ENCODE results near the gene TTC39C.

DNA sequence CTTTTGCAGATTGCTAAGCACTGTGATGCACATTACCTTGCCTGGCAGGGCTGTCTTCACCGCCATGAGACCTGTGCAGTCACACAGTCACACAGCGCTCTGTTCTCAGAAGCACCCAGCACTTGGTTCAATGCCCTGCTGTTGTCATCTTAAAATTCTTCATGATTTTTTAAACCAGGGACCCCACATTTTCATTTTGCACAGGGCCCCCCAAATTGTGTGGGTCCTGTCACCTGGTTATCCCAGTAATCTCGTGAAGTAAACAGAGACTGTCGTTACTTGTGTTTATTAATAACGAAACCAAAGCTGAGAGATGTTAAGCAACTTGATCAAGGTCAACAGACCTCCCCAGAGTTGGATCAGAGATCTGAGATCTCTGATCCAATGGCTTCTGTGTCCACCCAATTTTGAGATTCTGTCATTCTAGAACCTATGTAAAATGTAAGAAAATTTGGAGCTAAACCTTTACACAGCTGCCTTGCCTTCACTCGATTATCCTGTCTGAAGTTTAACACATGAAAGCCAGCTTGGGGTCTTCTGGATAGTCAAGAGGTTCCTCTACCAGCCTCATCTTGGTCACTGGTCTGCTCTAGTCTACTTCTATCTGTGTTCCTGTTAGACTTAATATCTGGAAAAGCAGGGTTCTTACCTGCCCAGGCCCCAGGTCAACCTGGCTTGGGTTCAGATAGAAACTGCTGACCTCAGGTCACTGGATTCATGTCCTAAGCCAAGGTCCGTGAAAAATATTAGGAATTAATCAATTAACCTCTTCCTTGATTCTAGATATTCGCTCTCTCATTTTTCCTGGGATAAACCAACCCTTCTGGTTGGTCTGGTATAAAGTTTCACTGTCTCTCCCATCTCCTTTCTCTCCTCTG is 13.7 kb upstream of the TTC39C start:
- TF ChIP-seq, protein P1, sequence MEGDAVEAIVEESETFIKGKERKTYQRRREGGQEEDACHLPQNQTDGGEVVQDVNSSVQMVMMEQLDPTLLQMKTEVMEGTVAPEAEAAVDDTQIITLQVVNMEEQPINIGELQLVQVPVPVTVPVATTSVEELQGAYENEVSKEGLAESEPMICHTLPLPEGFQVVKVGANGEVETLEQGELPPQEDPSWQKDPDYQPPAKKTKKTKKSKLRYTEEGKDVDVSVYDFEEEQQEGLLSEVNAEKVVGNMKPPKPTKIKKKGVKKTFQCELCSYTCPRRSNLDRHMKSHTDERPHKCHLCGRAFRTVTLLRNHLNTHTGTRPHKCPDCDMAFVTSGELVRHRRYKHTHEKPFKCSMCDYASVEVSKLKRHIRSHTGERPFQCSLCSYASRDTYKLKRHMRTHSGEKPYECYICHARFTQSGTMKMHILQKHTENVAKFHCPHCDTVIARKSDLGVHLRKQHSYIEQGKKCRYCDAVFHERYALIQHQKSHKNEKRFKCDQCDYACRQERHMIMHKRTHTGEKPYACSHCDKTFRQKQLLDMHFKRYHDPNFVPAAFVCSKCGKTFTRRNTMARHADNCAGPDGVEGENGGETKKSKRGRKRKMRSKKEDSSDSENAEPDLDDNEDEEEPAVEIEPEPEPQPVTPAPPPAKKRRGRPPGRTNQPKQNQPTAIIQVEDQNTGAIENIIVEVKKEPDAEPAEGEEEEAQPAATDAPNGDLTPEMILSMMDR (conservative IDR thresholded peaks at IDR 0.05; ENCODE audit: low read length), result no peak
- TF ChIP-seq EZH2phosphoT487 (IDR thresholded peaks at IDR 0.05; ENCODE audit: borderline replicate concordance, low read depth, low read length), result no peak
